ENCODE results near the gene QPCT. TPM values are rescaled to one million over a fixed set of nuclear protein-coding genes. Genes with fewer than 3 reads are reported as not detected.

The QPCT gene
- total RNA-seq, 2 donors from 2014 or later = 1.3 to 3.4 TPM

- H3K4me3 ChIP-seq = no peak overlapping the region
- TF ChIP-seq, protein P1, sequence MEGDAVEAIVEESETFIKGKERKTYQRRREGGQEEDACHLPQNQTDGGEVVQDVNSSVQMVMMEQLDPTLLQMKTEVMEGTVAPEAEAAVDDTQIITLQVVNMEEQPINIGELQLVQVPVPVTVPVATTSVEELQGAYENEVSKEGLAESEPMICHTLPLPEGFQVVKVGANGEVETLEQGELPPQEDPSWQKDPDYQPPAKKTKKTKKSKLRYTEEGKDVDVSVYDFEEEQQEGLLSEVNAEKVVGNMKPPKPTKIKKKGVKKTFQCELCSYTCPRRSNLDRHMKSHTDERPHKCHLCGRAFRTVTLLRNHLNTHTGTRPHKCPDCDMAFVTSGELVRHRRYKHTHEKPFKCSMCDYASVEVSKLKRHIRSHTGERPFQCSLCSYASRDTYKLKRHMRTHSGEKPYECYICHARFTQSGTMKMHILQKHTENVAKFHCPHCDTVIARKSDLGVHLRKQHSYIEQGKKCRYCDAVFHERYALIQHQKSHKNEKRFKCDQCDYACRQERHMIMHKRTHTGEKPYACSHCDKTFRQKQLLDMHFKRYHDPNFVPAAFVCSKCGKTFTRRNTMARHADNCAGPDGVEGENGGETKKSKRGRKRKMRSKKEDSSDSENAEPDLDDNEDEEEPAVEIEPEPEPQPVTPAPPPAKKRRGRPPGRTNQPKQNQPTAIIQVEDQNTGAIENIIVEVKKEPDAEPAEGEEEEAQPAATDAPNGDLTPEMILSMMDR (IDR thresholded peaks at IDR 0.05) = no peak
- TF ChIP-seq POLR2A (IDR thresholded peaks at IDR 0.05) = no peak
- H3K27ac ChIP-seq = no peak overlapping the region
- WGBS, 2 donors = 55 to 64% methylated on average over 8 of the region's 8 CpGs
- ATAC-seq (no peak), DNase-seq (no peak)
- intact Hi-C loops (cut with DNase I) = no loop called here
- H3K4me1 ChIP-seq = no peaks in the 10 kb centered on the region
- no peaks in the 10 kb centered on the region for H3K9me3 ChIP-seq
- H3K36me3 ChIP-seq (replicated peaks in 1 of 2; ENCODE audit: insufficient read depth in 1 of 2, low read depth in 2 of 2) = no peaks in the 10 kb centered on the region
- no peaks in the 10 kb centered on the region for H3K27me3 ChIP-seq
Observed at GRCh38 chr2:37375741-37376288, 31.4 kb downstream of the QPCT start.

DNA sequence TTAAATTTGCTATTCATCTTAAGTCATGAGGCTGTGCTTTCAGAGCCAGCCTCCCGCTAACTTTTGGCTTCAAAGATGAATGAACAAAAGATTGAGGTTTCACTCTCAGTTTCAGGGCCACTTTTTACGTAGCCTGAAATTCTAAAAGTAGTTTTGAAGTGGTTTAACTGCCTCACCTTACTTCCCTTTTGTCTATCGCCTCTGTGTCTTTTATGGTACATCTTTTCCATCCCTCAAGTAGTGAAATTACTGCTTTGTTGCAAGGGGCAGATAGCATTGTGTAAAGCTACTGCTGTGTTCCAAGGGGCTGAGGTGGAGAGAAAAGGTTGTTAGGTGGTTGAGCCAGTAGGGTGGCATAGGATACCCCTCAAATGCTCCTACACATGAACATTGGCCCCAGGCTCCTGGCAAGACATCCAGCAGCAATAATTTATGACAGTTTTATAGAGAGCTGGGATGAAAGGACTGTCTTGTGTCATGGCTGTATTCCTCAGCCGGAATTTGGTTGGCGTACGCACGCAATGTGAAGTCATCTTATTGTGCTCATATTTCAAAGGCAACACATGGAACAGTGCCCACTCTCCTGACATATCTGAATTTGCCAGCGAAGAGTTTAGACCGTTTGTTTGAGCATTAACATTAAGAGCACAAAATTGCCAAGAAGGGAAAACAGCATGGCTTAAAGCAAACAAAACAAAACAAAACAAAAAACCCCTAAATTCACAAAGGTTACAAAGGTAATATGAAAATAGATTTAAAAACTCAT, 32.2 kb downstream of the QPCT start:
- Histone ChIP-seq H3K36me3 (replicated peaks in 1 of 2; ENCODE audit: insufficient read depth in 1 of 2, low read depth in 2 of 2) (no peaks in the 10 kb centered on the region), H3K9me3 (no peaks in the 10 kb centered on the region), H3K27me3 (no peaks in the 10 kb centered on the region), H3K4me1 (no peaks in the 10 kb centered on the region), H3K4me3 (no peak overlapping the region), H3K27ac (no peak overlapping the region)
- DNase-seq (peak in 1 of 4 donors; percentile 14), ATAC-seq (no peak)
- intact Hi-C loops (cut with DNase I) = no loop called here
- 60 to 74% methylated on average over 9 of the region's 9 CpGs for WGBS, 2 donors
- TF ChIP-seq, protein P1 (IDR thresholded peaks at IDR 0.05) = no peak
- no peak for TF ChIP-seq POLR2A (IDR thresholded peaks at IDR 0.05)

DNA sequence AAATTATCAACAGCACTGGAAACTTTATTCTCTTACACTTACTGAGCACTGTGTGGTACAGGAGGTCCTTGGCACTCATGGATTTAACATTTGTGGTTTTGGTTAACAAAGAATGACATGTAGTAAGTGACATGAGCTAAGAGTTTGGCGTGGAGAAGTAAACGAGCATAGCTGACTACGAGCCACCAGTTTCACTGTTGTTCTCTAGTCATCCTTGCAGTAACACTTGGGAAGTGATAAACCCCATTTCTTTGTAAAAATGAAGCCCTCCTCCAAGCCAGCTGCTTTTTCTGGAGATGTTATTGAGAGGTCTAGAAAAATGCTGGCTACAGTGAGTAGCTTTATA, 32.7 kb downstream of the QPCT start:
- H3K36me3 ChIP-seq (replicated peaks in 1 of 2; ENCODE audit: insufficient read depth in 1 of 2, low read depth in 2 of 2) = no peaks in the 10 kb centered on the region
- no peak for DNase-seq
- ATAC-seq = no peak
- 42 to 50% methylated on average over 3 of the region's 3 CpGs for WGBS, 2 donors
- H3K9me3 ChIP-seq = no peaks in the 10 kb centered on the region
- intact Hi-C loops (cut with DNase I) = no loop called here
- no peaks in the 10 kb centered on the region for H3K4me1 ChIP-seq
- H3K4me3 ChIP-seq = no peak overlapping the region
- TF ChIP-seq POLR2A (IDR thresholded peaks at IDR 0.05) = no peak
- TF ChIP-seq, protein P1 (IDR thresholded peaks at IDR 0.05) = no peak
- no peak overlapping the region for H3K27ac ChIP-seq
- H3K27me3 ChIP-seq = no peaks in the 10 kb centered on the region

- no peak overlapping the region for H3K27ac ChIP-seq
- intact Hi-C loops (cut with DNase I) = no loop called here
Observed at GRCh38 chr2:37378411-37378810, 34.0 kb downstream of the QPCT start.

More at GRCh38 chr2:37378411-37378810, 34.0 kb downstream of the QPCT start:
- H3K36me3 ChIP-seq (replicated peaks in 1 of 2; ENCODE audit: insufficient read depth in 1 of 2, low read depth in 2 of 2) = no peaks in the 10 kb centered on the region
- H3K9me3 ChIP-seq = no peaks in the 10 kb centered on the region
- no peaks in the 10 kb centered on the region for H3K27me3 ChIP-seq
- no peak for ATAC-seq
- no peak overlapping the region for H3K4me3 ChIP-seq
- 84 to 90% methylated on average over 7 of the region's 7 CpGs for WGBS, 2 donors
- no peak for TF ChIP-seq POLR2A (IDR thresholded peaks at IDR 0.05)
- TF ChIP-seq, protein P1 (IDR thresholded peaks at IDR 0.05) = no peak
- no peaks in the 10 kb centered on the region for H3K4me1 ChIP-seq
- no peak for DNase-seq
